PFSK-1 (cell line): Measurements from ENCODE around the gene C14orf119.

Experiments used
- POLR2AphosphoS5 ChIP-seq: IDR thresholded peaks from 2 replicates; pipeline ENCODE4 v1.6.1; 2012; ENCODE audit warnings: low read depth, mild to moderate bottlenecking, control low read depth, low read length, moderate library complexity
- REST ChIP-seq, 2 experiments: IDR thresholded peaks; 2 replicates each; pipeline versions ENCODE4 v1.6.1 to v1.8.0; 2011 to 2012; ENCODE audit warnings: low read depth in 2 of 2, low read length in 2 of 2, control low read depth in 1 of 2, inconsistent platforms in 1 of 2, mild to moderate bottlenecking in 1 of 2, moderate library complexity in 1 of 2; ENCODE audit not compliant: insufficient read depth in 1 of 2
- SIN3A ChIP-seq: IDR thresholded peaks from 2 replicates; pipeline ENCODE4 v1.6.1; 2012; ENCODE audit warnings: mild to moderate bottlenecking, low read length, moderate library complexity, borderline replicate concordance; ENCODE audit not compliant: insufficient read depth
- TAF1 ChIP-seq: IDR thresholded peaks from 2 replicates; pipeline ENCODE4 v1.6.1; 2012; ENCODE audit warnings: low read length, control low read depth, borderline replicate concordance; ENCODE audit not compliant: insufficient read depth

GRCh38 chr14:23104070-23104590, 8.8 kb downstream of the C14orf119 start:
- no peak for TF ChIP-seq REST (IDR thresholded peaks at IDR 0.05; ENCODE audit: insufficient read depth in 1 of 2, low read depth in 2 of 2, low read length in 2 of 2)
- TF ChIP-seq TAF1: no peak
- no peak for TF ChIP-seq SIN3A
- TF ChIP-seq POLR2AphosphoS5: no peak
